CD4-positive, alpha-beta T cell treated with Interferon alpha-2 for 1 hour (primary cell): Measurements from ENCODE around the gene DKKL1.

Source experiments
- DNase-seq, 2 donors: peaks; one replicate each; pipeline ENCODE4 v3.0.0-alpha.2; 2020 to 2022

The DKKL1 gene

GRCh38 chr19:49338023-49338677 lies 25.5 kb upstream of the DKKL1 start:
- no peak for DNase-seq

- DNase-seq: peak; percentile 34 to 47
Measured at GRCh38 chr19:49338691-49339300, 24.9 kb upstream of the DKKL1 start.

- DNase-seq: no peak
Measured at GRCh38 chr19:49339301-49340068, 24.2 kb upstream of the DKKL1 start.

- peak; percentile 25 to 89 for DNase-seq
Measured at GRCh38 chr19:49340069-49340864, 23.4 kb upstream of the DKKL1 start.

DNA sequence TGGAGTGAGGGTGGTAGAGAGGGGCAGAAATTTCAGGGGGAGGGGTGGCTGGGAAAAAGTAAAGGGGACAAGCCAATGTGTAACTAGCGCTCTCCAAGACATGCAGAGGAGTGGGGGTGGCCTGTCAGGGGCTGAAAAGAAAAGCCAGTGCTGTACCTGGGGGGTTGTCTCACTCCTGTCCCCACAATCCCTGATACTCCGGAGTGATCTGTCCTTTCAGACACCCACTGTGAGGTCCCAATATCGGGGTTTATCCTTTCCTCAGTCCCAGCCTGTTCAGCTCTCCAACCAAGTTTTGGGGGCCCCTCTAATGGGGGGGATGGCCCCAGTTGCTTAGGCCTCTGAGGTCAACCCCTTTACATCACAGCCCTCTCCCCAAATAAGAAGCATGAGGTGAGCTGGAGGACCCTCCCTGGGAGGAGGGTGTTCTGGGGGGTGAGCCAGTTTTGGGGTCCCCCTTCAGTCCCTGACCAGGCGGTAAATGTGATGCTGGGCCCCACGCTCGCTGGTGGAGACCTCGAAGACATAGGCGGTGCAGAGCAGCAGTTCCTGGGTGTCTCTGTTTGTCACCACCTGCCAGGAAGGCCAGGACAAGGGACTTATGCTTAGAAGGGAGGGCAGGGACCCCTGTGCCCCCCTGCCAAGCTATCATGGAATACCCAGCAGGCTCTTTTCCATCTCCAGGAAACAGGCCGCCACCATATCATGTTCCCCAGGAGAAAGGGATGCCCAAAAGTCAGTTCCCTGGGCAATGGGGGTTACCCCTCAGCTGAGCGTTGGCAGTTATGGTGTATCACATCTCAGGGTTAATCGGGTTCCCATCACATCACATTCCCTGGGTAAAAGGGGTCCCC lies 22.6 kb upstream of the DKKL1 start:
- DNase-seq: no peak

GRCh38 chr19:49342291-49342721 lies 21.4 kb upstream of the DKKL1 start:
- no peak for DNase-seq

GRCh38 chr19:49343123-49343522 lies 20.6 kb upstream of the DKKL1 start:
- DNase-seq: no peak

GRCh38 chr19:49344505-49345423 lies 18.9 kb upstream of the DKKL1 start:
- no peak for DNase-seq

- DNase-seq: no peak
Measured at GRCh38 chr19:49347191-49347590, 16.5 kb upstream of the DKKL1 start.

GRCh38 chr19:49347835-49348234 lies 15.8 kb upstream of the DKKL1 start:
- peak; percentile 25 to 38 for DNase-seq

GRCh38 chr19:49348305-49349189 lies 15.1 kb upstream of the DKKL1 start:
- DNase-seq: no peak

DNA sequence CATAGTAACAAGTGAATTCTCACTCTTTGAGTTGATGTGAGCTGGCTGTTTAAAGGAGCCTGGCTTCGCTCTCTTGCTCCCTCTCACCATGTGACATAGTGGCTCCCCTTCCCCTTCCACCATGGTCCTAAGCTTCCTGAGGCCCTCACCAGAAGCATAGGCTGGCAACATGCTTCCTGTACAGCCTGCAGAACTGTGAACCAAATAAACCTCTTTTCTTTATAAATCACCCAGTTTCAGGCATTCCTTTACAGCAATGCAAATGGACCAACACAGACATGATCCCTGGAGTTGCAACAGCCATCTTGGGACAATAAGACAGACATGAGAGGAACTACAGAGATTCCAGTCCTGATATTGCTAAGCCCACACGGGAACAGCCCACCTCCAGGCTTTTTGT lies 14.1 kb upstream of the DKKL1 start:
- no peak for DNase-seq

GRCh38 chr19:49355909-49356353 lies 7.7 kb upstream of the DKKL1 start:
- DNase-seq: no peak

DNA sequence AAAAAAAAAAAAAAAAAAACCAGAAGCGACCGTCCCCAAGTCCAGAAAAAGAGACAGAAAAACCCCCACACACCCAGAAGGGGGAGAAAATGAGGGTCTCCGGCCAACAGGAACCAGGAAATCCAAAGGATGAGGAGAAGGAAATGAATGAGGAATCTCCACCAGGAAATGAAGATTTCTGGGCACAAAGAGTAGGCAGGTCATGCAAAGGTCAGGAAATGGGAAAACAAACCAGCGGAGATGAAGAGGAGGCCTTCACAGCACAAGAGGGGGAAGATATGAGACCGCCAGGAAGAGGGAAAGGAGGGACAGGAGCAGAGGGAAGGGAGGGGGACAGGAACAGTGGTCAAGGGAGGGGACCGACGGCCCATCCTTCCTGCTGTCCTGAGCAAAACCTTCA lies 7.3 kb upstream of the DKKL1 start:
- DNase-seq: no peak

- no peak for DNase-seq
Measured at GRCh38 chr19:49357186-49357585, 6.5 kb upstream of the DKKL1 start.

DNA sequence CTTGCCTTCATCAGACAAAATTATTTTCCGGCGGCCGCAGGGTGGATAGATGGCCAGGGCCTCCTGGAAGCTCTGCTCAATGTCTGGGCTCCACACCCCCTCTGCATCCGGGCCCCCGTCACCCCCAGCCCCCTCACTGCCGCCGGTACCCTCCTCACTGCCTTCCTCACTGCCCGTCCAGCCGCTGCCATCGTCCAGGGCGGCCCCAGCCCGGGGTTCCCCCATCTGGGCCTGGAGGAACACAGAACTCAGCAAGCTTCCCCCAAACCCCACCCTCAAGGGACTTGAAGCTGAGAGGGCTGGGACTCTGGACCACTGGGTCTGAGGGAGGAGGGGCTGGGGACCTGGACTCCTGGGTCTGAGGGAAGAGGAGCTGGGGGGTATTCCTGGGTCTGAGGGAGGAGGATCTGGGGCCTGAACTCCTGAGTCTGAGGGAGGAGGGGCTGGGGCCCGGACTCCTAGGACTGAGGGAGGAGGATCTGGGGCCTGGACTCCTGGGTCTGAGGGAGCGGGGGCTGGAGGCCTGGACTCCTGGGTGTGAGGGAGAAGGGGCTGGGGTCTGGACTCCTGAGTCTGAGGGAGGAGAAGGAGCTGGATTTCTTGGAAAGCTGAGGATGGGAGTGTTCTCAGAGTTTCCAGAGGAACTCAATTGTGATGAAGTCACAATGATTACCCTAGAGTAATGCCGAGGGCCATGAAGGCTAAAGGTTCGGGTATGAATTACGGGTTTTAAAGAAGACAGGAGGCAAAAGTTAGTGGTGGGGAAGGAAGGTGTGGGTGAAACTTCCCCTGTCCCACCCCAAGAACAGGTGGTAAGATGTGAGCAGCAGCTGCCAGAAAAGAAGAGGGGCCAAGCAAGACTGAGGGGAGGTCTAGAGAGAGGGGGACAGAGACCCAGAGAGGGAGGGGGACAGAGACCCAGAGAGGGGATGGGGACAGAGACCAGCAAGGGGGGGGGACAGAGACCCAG lies 3.5 kb upstream of the DKKL1 start:
- no peak for DNase-seq

- peak in 1 of 2 donors; percentile 21 for DNase-seq
Measured at GRCh38 chr19:49361438-49362047, 2.1 kb upstream of the DKKL1 start.
